Measurements from ENCODE around the gene BAIAP2L1. TPM values are rescaled to one million over a fixed set of nuclear protein-coding genes. Genes with fewer than 3 reads are reported as not detected.

Gene BAIAP2L1
- total and polyA plus RNA-seq, 7 donors = 0.27 to 44.2 (median 3.0) TPM

GRCh38 chr7:98242342-98242741, 158.5 kb downstream of the BAIAP2L1 start:
- no peak for DNase-seq
- intact Hi-C loops (cut with DNase I) = no loop called here
- Histone ChIP-seq H3K27ac (no peak overlapping the region), H3K9me3 (no peaks in the 10 kb centered on the region), H3K4me1 (no peaks in the 10 kb centered on the region), H3K4me3 (no peak overlapping the region), H3K27me3 (no peaks in the 10 kb centered on the region), H3K36me3 (peaks cover 0 to 74% (median 20%) of the 10 kb centered on the region in 4 donors)
- TF ChIP-seq POLR2A (IDR thresholded peaks at IDR 0.05) (no peak), EP300 (IDR thresholded peaks at IDR 0.05) (no peak), CTCF (IDR thresholded peaks at IDR 0.05) (no peak)
- WGBS, 2 donors = 96% methylated on average over 1 of the region's 1 CpG

- intact Hi-C loops (cut with DNase I) = no loop called here
- Histone ChIP-seq H3K4me1 (no peaks in the 10 kb centered on the region), H3K4me3 (no peak overlapping the region), H3K27me3 (no peaks in the 10 kb centered on the region), H3K36me3 (peaks cover 0 to 75% (median 22%) of the 10 kb centered on the region in 4 donors), H3K27ac (no peak overlapping the region), H3K9me3 (no peaks in the 10 kb centered on the region)
- WGBS, 2 donors = 88% methylated on average over 16 of the region's 16 CpGs
- no peak for TF ChIP-seq CTCF (IDR thresholded peaks at IDR 0.05)
- TF ChIP-seq POLR2A (IDR thresholded peaks at IDR 0.05) = no peak
- no peak for TF ChIP-seq EP300 (IDR thresholded peaks at IDR 0.05)
- TF ChIP-seq POLR2AphosphoS5 (IDR thresholded peaks at IDR 0.05) = no peak
- DNase-seq = no peak
These were observed 159.1 kb downstream of the BAIAP2L1 start for GRCh38 chr7:98241674-98242241.

Other genes starting within 250 kb of the BAIAP2L1 start
- gene BHLHA15, start 189.7 kb downstream of the BAIAP2L1 start, total RNA-seq = not detected
- gene BHLHA15, start 189.7 kb downstream of the BAIAP2L1 start, polyA plus RNA-seq = 1 to 10 TPM in 2 of 3 donors, not detected in 1; 1.2 to 1.4 TPM
- 10 to 100 TPM in 3 of 4 donors, 1 to 10 TPM in 1; 7.7 to 38.2 (median 18.2) TPM for gene TECPR1, start 148.9 kb downstream of the BAIAP2L1 start, total RNA-seq
- 10 to 100 TPM; 10.2 to 32.5 (median 12.6) TPM for gene TECPR1, start 148.9 kb downstream of the BAIAP2L1 start, polyA plus RNA-seq
- gene BRI3, start 119.4 kb downstream of the BAIAP2L1 start, total RNA-seq = 10 to 100 TPM; 44.9 to 61.8 (median 48.4) TPM
- gene BRI3, start 119.4 kb downstream of the BAIAP2L1 start, polyA plus RNA-seq = 100 to 1,000 TPM; 150 to 344 (median 339) TPM
- 10 to 100 TPM in 3 of 4 donors, 1 to 10 TPM in 1; 8.1 to 21.8 (median 13.2) TPM for gene NPTX2, start 216.2 kb upstream of the BAIAP2L1 start, total RNA-seq
- 1 to 10 TPM in 1 of 3 donors, under 1 TPM in 2; 0.23 to 4.7 (median 0.60) TPM for gene NPTX2, start 216.2 kb upstream of the BAIAP2L1 start, polyA plus RNA-seq